GM18870 (cell line): Measurements from ENCODE around the gene ENOX2.

Experiments used
- ATAC-seq: cut with Tn5 transposase; IDR thresholded peaks from one replicate; pipeline ENCODE4 v1.9.1; 2021; ENCODE audit warnings: moderate library complexity; ENCODE audit not compliant: unreplicated experiment

ENOX2 gene

DNA sequence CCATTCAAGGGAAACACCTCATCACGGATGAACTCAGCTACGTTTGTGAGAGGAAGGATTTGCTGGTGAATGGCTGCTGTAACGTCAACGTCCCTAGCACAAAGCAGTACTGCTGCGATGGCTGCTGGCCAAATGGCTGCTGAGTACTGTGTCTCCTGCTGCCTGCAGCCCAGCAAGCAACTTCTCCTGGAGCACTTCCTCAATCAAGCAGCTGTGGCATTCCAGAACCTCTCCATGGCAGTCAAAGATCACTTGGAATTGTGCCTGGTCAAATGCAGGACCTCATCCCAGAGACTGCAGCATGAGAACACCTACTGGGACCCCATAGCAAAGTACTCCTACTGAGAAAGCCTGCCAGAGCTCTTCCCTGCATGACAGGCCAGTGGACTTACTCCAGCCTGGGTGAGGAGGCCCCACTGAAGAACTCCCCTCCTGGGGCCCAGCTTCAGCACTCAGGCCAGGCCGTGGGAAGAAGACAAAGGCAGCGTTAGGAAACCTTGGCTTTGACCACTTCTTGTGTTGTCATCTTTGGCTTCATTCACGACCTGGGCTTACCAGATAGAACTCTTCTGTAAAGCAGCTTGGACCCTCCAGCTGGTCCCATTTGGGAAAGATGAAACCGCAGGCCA lies 256.9 kb downstream of the ENOX2 start:
- ATAC-seq: no peak

DNA sequence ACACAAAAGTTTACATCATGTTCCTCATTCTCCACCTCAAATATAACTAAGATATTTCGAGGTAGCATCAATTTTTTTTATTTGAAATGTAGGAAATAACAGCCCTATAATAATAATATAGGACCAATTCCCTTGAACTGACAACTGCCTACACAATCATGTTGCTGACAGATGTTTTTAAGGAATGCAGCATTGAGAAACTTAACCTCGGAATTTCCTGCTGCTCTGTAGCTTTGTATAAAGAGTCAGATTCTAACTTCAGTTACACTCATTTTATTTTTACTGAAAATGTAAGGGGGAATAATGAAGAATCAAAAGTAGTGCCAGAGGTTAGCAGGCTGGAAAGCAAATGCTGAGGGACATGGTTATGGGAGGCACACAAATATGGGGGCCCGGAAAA lies 265.4 kb downstream of the ENOX2 start:
- no peak for ATAC-seq

DNA sequence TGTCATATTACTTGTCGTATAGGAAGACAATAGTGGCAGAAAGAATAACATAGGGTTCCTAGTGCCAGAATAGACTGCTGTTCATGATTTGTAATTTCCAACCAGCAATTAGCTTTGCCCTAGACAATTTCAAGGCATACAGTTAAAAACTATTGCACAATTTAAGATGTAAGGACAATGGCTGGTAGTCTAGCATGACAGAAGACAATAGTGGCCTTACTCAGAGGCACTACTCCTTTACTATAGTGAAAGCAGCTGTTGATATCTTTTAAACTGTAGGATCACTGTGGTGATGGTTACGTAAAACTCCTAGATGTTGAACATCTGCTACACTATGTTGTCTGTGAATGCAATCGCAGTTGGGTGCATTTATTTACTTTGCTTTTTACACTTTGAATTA lies 266.7 kb downstream of the ENOX2 start:
- ATAC-seq: no peak

GRCh38 chrX:130631011-130631410 lies 272.0 kb downstream of the ENOX2 start:
- no peak for ATAC-seq

DNA sequence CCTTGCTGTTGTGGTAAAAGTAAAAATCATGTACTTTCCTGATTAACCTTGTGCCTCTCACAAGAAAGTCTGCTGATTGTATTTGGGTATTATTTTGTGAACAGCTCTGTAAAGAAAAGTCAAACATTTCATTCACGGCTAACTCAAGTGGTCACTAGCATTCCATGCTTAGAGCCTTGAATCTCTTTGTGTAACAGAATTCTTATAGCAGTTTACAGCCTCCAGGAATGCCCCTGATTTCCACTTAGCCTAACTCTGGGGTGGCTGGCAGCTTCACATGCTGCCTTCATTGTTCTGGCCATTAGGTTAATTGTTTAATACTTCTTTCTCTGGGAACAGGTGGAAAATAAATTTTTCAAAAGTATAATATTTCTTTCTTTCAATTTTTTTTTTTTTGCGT lies 274.5 kb downstream of the ENOX2 start:
- no peak for ATAC-seq

DNA sequence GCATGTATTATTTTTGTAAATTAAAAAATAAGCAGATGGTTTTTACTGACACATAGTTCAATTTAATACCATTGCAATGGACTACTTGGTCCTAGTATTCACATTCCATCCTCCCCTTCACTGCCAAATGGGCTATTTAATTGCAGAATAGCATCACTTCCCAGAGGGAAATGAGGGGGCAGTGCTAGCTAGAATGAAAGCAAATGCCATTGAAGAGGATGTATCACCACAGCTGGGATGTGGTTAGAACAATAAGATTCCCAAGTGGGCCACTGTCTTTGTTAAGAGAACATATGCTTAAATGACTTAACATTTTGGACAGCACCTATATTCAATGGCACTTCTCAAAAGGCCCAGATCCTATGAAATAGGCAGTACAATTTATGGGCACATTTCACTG lies 276.5 kb downstream of the ENOX2 start:
- no peak for ATAC-seq

DNA sequence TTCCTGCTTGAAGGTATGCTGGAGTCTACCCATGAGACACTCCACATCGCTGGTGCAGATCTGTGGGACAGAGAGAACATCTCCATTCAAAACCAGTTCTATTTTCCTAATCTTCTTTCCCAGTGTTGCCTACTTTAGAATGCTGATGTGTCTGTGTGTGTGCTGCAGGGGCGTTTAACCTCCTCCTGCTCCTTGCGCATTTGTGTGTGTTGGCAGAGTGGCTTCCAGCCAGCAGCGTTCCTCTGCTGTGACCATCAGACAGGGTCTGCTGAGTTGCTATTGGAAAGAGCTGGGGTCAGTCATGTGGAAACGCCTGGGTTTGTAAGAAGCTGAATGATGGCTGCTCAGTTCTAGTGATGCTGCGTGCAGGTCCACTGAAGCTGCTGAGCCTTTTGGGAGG lies 277.6 kb downstream of the ENOX2 start:
- ATAC-seq: no peak

DNA sequence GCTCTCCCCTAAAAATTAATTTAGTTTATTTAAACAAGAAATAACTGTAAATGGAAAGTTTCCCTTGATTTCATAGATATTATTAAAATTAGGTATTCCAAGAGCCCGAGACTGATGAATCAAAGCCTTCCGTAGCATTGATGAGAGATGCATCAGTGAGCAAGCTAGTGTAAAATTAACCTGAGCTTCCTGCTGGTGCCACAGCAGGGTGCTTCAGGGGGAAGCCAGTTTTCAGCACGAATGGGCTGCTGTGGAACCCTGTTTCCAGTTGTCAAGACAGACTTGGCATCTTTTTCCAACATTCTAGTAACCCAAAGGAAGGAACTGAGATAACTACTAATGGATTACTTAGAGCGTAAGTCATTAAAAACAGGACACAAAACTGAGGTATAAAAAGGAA lies 279.5 kb downstream of the ENOX2 start:
- ATAC-seq: no peak

- no peak for ATAC-seq
Observed at GRCh38 chrX:130615941-130616340, 287.1 kb downstream of the ENOX2 start.

DNA sequence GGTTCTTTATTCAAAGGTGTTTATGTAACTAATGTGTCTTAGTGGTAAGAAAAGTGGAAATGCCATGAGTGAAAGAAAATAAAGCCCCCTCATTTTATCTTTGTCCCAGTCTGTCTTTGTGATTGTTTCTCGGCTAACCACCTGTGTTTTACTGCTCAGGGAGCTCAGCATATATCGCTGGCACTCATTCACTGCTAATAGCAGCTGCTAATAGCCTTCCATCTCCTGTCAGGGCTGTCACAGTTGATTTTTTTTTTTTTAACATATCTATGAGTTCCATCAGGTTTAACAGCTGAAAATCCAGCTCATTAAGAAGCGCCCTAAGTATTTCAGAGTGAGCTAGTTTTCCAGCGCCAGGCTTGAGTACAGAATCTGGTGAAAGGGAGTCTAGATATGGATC lies 295.6 kb downstream of the ENOX2 start:
- no peak for ATAC-seq

GRCh38 chrX:130606425-130606824 lies 296.6 kb downstream of the ENOX2 start:
- ATAC-seq: no peak

DNA sequence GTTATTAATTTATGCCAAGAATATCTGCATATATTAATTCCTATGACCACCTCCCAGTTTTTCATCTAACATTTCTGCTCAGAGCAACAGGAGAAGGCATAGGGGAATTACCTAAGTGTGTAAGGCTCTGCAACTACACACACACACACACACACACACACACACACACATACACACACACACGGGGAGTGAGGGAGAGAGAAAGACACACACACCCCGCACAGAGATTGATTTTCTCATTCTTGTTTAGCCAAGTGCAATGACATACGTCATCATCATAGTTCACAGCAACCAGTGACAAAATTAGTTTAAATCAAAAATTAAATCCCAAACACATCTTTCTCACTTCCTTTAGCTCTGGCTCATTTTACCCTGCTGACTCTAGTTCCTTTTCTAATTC lies 298.1 kb downstream of the ENOX2 start:
- no peak for ATAC-seq

DNA sequence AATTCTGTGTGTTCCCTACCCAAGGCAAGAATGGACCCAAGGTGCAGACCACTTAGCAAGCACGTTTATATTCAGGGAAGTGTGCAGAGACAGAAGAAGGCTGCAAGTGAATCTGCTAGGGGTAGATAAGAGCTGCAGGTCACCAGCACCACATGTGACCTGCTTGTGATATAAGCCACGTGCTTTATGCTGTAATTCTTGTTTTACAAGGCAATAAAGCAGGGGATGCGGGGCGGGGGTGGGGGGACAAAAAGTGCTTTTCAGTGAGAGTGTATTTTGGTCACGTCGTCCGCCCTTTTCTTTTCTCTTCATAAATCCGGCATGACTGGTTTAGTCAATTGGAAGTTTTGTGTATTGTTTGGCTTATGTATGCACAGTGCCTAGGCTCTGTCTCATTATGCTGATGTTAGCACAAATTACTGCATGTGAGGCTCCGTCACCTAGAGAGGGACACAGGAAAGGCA lies 308.5 kb downstream of the ENOX2 start:
- no peak for ATAC-seq

DNA sequence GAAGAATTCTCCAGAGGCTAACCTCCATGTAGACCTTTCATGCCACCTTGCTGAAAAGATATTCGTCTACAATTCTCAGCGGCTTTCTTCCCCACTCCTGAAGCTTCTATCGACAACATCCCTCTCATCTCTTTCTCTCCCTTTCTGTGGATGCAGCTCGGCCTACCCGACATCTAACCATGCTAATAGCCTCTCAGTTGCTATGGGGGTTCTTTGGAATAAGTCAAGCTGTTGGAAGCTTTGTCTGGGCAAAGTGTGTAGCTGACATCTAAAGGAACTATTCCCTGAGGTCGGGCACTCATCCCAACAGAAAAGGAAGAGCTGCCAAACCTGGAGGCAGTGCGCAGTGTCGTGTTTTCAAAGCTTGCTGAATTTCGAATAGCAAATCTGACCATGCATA lies 309.1 kb downstream of the ENOX2 start:
- ATAC-seq: no peak

DNA sequence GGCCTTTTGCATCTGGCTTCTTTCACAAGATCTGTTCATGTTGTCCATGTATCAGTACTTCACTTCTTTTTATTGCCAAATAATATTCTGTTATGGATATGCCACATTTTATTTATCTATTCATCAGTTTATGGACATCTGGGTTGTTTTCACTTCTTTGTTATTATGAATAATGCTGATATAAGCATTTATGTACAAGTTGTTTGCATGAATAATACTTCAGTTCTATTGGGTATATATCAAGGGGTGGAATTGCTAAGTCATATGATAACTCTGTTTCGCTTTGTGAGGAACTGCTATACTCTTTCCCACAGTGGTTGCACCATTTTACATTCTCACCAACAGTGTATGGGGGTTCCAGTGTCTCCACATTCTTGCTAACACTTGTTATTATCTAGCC lies 310.8 kb downstream of the ENOX2 start:
- ATAC-seq: no peak

- ATAC-seq: no peak
Observed at GRCh38 chrX:130578906-130579305, 324.1 kb downstream of the ENOX2 start.

DNA sequence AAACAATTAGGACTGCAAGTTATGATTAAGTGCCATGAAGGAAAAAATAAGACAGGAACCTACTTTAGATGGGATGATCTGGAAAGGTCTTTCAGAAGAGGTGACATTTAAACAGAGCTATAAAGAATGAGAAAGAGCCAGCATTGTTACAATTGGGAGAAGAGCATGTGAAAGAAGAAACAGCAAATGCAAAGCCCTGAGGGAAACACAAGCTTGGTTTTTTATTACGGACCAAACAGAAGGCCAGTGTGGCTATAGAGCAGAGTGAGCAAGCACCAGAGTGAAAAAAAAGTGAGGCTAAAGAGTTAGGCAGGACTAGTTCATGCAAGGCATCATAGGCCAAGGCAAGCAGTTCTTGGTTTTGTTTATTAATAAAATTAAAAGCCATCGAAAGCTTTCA lies 325.6 kb downstream of the ENOX2 start:
- ATAC-seq: no peak

- peak; percentile 61 for ATAC-seq
Observed at GRCh38 chrX:130575831-130576389, 327.1 kb downstream of the ENOX2 start.
